ENCODE results near the gene BEST4.

GRCh38 chr1:44801491-44802305, 13.7 kb upstream of the BEST4 start:
- no peak for TF ChIP-seq CTCF (optimal IDR thresholded peaks at IDR 0.05 in 1 of 3, IDR thresholded peaks at IDR 0.05 in 1 of 3, conservative IDR thresholded peaks at IDR 0.05 in 1 of 3; ENCODE audit: extremely low read depth in 1 of 3, insufficient read depth in 2 of 3, low read length in 3 of 3)
- TF ChIP-seq EZH2 (IDR thresholded peaks at IDR 0.05; ENCODE audit: low read length): no peak

All from keratinocyte (primary cell).